ENCODE measurements around the gene C19orf81. TPM values are rescaled to one million over a fixed set of nuclear protein-coding genes. Genes with fewer than 3 reads are reported as not detected.

Gene C19orf81
- total RNA-seq, 3 donors from 2014 or later, result not detected

GRCh38 chr19:50658441-50659317, 9.4 kb downstream of the C19orf81 start:
- no peak for TF ChIP-seq CTCF (IDR thresholded peaks at IDR 0.05)
- peak in 2 of 3 donors; percentile 27 to 61 for TF ChIP-seq POLR2AphosphoS5 (IDR thresholded peaks at IDR 0.05)
- peak; percentile 36 for TF ChIP-seq POLR2A (IDR thresholded peaks at IDR 0.05)
- H3K27me3 ChIP-seq, result peaks cover 9 to 50% of the 10 kb centered on the region in 2 donors
- peak overlapping the region; percentile 67 to 74 for H3K27ac ChIP-seq
- peak in 1 of 2 donors; percentile 56 for DNase-seq (ENCODE audit: low spot score in 2 of 2)
- H3K4me1 ChIP-seq, result no peaks in the 10 kb centered on the region
- no peaks in the 10 kb centered on the region for H3K36me3 ChIP-seq
- peaks cover 0 to 12% of the 10 kb centered on the region in 2 donors for H3K9me3 ChIP-seq
- H3K4me3 ChIP-seq, result peak overlapping the region; percentile 8 to 70 (median 56)
- intact Hi-C loops (cut with DNase I; ENCODE audit: low total_unique reads), result no loop called here

DNA sequence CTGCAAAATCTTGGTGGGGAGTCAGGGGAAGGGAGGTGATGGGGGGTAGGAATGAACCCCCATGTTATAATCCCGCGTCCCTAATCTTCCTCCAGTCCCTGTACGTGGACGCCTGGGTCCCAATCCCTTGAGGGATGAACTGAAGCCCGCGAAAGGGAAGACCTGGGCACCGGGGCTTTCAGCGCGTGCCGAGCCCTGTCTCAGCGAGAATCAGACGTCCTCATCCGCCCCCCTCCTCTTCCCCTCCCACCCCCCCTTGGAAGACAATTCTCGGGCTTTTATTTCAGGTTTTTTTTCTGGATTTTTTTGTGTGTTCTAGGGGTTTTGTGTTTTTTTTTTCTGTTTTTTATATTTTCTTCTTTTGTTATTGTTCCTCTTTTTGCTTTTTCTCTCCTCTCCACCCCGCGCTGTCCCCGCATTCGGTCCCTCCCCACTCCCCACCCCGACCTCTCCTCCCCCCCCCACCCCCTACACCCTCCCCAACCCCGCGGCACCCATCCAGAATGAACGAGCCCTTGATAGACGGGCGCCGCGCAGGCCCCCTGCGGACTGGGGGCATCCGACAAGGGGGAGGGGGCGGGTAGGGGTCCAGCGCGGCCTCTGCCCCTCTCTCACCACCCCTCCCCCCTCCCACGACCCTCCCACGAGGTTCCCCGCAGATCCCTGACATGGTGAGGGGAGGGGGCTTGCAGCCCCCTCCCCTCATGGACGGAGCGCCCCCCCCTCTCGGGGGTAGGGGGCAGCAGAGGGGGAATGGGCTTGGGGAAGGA, 10.3 kb downstream of the C19orf81 start:
- no peak overlapping the region for H3K27ac ChIP-seq
- peak overlapping the region in 2 of 3 donors; percentile 56 to 70 for H3K4me3 ChIP-seq
- no peaks in the 10 kb centered on the region for H3K4me1 ChIP-seq
- peaks cover 0 to 12% of the 10 kb centered on the region in 2 donors for H3K9me3 ChIP-seq
- TF ChIP-seq POLR2A (IDR thresholded peaks at IDR 0.05), result no peak
- no peak for TF ChIP-seq CTCF (IDR thresholded peaks at IDR 0.05)
- TF ChIP-seq POLR2AphosphoS5 (IDR thresholded peaks at IDR 0.05), result no peak
- intact Hi-C loops (cut with DNase I; ENCODE audit: low total_unique reads), result no loop called here
- H3K27me3 ChIP-seq, result peaks cover 9 to 46% of the 10 kb centered on the region in 2 donors
- H3K36me3 ChIP-seq, result no peaks in the 10 kb centered on the region
- no peak for DNase-seq (ENCODE audit: low spot score in 2 of 2)

DNA sequence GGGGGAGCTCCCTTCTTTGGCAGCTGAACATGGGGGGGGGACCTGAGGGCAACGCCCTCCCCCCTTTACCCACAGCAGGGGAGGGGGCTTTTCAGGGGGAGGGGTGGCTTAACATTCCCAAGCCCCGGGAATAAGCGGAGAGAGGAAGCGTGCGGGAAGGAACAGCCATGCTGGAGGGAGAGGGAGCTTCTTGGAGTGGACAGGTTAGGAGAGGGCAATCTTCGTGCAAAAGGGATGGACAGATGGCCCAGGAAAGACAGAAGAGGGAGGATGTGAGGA, 10.8 kb downstream of the C19orf81 start:
- TF ChIP-seq POLR2A (IDR thresholded peaks at IDR 0.05) (no peak), POLR2AphosphoS5 (IDR thresholded peaks at IDR 0.05) (no peak), CTCF (IDR thresholded peaks at IDR 0.05) (no peak)
- no peak overlapping the region for H3K27ac ChIP-seq
- intact Hi-C loops (cut with DNase I; ENCODE audit: low total_unique reads), result no loop called here
- no peaks in the 10 kb centered on the region for H3K36me3 ChIP-seq
- DNase-seq (ENCODE audit: low spot score in 2 of 2), result no peak
- peaks cover 9 to 42% of the 10 kb centered on the region in 2 donors for H3K27me3 ChIP-seq
- H3K9me3 ChIP-seq, result peaks cover 0 to 10% of the 10 kb centered on the region in 2 donors
- no peak overlapping the region for H3K4me3 ChIP-seq
- H3K4me1 ChIP-seq, result no peaks in the 10 kb centered on the region

- no peaks in the 10 kb centered on the region for H3K36me3 ChIP-seq
- H3K9me3 ChIP-seq, result no peaks in the 10 kb centered on the region
- intact Hi-C loops (cut with DNase I; ENCODE audit: low total_unique reads), result no loop called here
- H3K27ac ChIP-seq, result no peak overlapping the region
- TF ChIP-seq POLR2AphosphoS5 (IDR thresholded peaks at IDR 0.05), result no peak
- no peak for TF ChIP-seq CTCF (IDR thresholded peaks at IDR 0.05)
- TF ChIP-seq POLR2A (IDR thresholded peaks at IDR 0.05), result no peak
- peaks cover 9 to 38% of the 10 kb centered on the region in 2 donors for H3K27me3 ChIP-seq
- H3K4me1 ChIP-seq, result no peaks in the 10 kb centered on the region
- no peak for DNase-seq (ENCODE audit: low spot score in 2 of 2)
- no peak overlapping the region for H3K4me3 ChIP-seq
Measured at GRCh38 chr19:50661023-50661422, 11.8 kb downstream of the C19orf81 start.
